Measurements from ENCODE around the gene CRYBG1.

The CRYBG1 gene

DNA sequence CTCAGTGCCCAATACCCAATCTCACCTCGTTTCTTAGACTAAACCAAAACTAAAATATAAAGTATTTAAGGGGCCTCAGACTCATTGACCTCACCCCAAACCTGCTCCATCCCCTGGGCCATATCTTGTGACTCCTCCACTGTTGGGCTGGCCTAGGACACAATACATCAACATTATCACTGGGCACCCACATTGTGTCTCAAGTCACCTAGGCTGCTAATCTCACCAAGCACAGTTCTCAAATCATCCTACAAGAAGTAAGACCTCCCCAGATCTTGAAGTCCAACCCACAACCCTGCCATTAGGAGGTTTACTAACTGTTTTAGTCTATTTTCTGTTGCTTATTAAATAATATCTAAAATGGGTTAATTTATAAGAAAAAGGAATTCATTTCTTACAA, 96.2 kb downstream of the CRYBG1 start:
- DNase-seq (ENCODE audit: extremely low read depth in 1 of 2, low read depth in 1 of 2), result no peak

DNA sequence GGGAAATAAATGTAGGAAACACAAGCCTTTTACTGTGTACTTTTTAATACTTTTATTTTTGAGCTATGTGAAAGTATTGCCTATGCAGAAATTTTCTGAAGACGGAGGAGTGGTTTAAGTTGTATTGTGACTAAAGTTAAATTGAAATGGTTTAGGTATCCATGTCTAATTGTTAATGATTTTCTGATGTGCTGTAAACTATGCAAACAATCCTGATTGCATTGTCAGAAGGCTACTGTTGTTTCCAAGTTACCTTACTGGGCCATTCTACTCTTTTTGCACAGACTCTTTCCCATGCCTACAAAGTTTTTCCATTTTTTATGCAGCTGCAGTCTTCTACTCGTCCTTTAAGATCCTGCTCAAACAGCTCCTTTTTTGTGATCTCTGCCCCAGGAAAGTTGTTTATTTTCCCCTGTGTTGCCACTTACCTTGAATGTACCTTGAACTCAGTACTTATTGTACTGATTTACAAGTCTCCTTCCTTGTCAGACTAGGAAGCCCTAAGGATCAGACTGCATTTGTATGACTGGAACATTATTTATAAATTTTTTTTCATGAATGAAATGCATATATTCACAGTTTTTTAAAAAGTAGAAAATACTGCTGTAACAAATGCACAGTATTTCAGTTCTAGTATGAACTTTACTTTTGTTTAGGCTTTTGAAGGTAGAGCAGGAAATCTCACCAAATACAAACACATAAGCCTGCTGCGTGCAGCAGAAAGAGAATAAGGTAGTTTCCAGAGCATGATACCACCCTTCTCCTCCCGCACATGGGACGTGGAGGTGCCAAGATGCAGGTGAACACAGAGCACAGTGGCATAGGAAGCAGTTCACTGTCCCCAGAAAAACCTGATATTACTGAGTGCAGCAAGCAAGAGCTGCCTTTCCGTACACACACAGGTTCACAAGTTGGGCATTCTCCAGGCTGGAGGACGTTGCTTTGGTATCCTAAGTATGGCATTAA, 97.8 kb downstream of the CRYBG1 start:
- no peak for DNase-seq (ENCODE audit: extremely low read depth in 1 of 2, low read depth in 1 of 2)

GRCh38 chr6:106460481-106460880, 100.0 kb downstream of the CRYBG1 start:
- DNase-seq (ENCODE audit: extremely low read depth in 1 of 2, low read depth in 1 of 2), result no peak

DNA sequence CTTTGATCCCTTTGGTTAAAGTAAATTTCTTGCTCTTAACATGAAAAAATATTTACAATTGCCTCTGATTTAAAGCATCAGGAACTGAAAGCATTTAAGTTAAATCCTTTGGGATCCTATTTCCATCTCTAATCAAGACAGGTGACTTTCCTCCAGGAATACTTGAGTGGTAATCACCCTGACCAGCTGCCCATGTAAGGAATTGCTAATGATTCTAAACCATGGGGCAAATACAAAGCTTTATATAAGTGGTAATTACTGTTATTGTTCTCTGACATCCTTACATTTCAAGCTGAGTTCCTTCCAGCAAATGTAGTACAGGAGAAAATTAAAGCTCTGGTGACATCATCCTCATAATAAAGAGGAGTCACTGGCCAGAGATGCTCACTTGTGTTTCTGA, 100.6 kb downstream of the CRYBG1 start:
- DNase-seq (ENCODE audit: extremely low read depth in 1 of 2, low read depth in 1 of 2), result no peak

- DNase-seq (ENCODE audit: extremely low read depth in 1 of 2, low read depth in 1 of 2), result no peak
These were observed 102.5 kb downstream of the CRYBG1 start for GRCh38 chr6:106462923-106463557.

DNA sequence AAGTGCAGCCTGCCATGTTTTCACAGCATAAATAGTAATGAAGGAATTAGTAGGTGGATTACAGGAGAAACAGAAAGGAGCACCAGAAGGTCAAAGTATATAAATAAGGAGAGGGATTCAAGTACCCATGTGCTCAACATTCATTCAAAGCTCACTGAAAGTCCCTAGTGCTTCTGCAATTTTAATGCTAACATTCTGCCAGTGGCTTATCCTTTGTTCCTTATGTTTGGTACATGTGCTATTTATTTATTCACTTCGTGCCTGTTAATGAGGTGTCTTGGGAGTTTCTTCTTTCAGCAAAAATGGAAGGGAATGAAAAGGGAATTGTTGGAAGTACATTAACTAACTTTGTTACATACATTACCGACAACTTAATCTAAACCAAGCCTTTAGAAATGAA, 105.7 kb downstream of the CRYBG1 start:
- no peak for DNase-seq (ENCODE audit: extremely low read depth in 1 of 2, low read depth in 1 of 2)

DNA sequence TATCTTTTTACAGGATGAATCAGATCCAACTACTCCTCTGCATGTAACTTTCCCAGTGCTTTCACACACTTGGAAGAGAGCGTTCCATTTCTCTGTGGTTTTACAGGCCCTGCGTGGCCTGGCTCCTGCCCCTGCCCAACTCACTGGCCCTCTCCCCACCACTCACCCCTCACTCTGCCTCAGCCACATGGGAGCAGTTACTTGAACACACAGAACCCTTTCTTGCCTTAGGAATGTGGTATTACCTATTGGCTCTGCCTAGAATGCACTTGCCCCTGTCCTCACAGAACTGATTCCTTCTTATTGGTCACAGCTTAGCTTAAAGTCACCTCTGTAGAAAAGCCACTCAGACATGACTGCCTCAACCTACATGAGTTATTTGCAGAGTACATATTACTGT, 108.4 kb downstream of the CRYBG1 start:
- DNase-seq (ENCODE audit: extremely low read depth in 1 of 2, low read depth in 1 of 2), result no peak

GRCh38 chr6:106469882-106470281, 109.4 kb downstream of the CRYBG1 start:
- DNase-seq (ENCODE audit: extremely low read depth in 1 of 2, low read depth in 1 of 2), result no peak

DNA sequence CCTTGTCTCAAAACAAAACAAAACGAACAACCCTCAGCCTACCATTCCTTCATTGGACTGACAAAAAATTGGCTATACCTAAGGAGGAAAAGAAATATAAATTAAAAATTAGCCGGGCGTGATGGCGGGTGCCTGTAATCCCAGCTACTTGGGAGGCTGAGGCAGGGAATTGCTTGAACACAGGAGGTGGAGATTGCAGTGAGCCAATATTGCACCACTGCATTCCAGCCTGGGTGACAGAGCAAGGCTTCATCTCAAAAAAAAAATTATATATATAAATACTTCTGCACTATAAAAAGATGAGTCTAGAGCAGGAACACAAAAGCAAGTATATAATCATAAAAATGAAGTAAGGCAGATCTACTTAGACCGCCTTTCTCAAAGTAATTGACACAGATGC, 109.8 kb downstream of the CRYBG1 start:
- DNase-seq (ENCODE audit: extremely low read depth in 1 of 2, low read depth in 1 of 2), result no peak

DNA sequence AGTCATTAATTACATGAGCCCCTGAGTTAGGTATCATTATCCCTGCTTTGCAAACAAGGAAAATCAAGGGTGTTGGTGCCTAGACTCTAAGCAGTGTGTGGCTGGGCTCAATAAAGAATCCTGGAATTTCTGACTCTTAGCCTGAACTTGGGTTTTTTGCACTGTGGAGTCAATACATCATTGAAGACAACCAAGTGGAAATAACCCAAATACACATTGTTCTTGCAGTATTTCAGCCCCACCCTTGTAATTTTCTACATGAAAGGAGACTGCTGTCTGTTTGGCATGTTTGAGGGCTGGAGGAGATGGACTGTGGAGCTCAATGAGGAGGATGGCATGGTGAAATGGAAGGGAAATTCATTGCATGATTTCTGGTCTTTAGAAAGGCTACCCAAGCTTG, 110.3 kb downstream of the CRYBG1 start:
- no peak for DNase-seq (ENCODE audit: extremely low read depth in 1 of 2, low read depth in 1 of 2)

GRCh38 chr6:106473812-106474211, 113.3 kb downstream of the CRYBG1 start:
- no peak for DNase-seq (ENCODE audit: extremely low read depth in 1 of 2, low read depth in 1 of 2)

- no peak for DNase-seq (ENCODE audit: extremely low read depth in 1 of 2, low read depth in 1 of 2)
These were observed 113.9 kb downstream of the CRYBG1 start for GRCh38 chr6:106474466-106474865.

DNA sequence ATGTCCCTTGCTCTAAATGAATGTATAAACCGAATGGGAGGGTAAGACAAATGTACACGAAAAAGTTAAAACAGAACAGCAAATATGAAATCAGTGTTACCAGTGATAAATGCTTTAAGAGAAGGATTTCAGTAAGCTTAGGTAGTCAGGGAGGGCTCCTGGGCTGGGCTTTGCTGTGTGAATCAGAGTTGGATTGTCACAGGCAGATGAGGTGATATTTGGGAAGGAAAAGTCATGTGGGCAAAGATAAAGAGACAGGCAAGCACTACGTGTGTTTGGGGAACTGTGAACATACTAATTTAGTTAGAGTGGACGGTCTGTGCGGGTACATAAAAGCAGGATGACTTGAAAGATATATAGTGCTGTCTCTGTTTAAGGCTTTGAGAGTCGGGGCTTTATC, 114.8 kb downstream of the CRYBG1 start:
- no peak for DNase-seq (ENCODE audit: extremely low read depth in 1 of 2, low read depth in 1 of 2)

DNA sequence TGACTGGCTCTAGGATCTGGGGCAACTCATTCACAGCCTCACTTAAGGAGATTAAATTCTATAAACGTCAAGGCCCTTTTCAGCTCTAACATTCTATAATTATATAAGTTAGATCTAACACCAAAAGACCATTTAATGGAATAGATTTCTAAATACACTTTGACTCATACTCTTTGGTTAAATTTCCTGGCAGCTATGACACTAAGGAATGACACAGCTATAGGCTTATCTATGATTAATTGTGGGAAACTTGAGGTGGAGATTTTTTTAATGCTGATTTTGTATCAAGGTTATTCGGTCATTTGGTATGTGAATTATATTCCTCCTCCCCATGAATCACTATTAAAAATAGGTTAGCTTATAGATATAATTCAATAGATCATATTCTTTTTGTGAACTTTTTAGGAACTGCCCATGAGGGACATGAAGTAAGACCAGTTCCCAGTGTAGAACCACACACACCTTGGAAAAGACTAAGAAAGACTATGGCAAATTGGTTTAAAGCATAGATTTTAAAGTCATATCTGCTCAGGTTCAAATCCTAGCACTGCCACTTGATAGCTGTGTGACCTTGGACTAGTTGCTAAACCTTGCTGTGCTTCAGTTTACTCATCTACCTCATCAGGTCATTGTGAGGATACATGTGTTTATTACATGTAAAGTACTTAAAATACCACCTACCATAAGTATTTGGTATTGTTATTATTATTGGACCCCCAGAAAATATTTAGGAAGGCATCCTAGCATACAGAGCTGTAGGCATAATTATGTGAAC, 116.0 kb downstream of the CRYBG1 start:
- DNase-seq (ENCODE audit: extremely low read depth in 1 of 2, low read depth in 1 of 2), result no peak

GRCh38 chr6:106477146-106477545, 116.6 kb downstream of the CRYBG1 start:
- DNase-seq (ENCODE audit: extremely low read depth in 1 of 2, low read depth in 1 of 2), result no peak

GRCh38 chr6:106477790-106478189, 117.3 kb downstream of the CRYBG1 start:
- DNase-seq (ENCODE audit: extremely low read depth in 1 of 2, low read depth in 1 of 2), result no peak

- no peak for DNase-seq (ENCODE audit: extremely low read depth in 1 of 2, low read depth in 1 of 2)
These were observed 125.7 kb downstream of the CRYBG1 start for GRCh38 chr6:106486236-106486635.

GRCh38 chr6:106488494-106489370, 128.2 kb downstream of the CRYBG1 start:
- no peak for DNase-seq (ENCODE audit: extremely low read depth in 1 of 2, low read depth in 1 of 2)

GRCh38 chr6:106490030-106490429, 129.5 kb downstream of the CRYBG1 start:
- DNase-seq (ENCODE audit: extremely low read depth in 1 of 2, low read depth in 1 of 2), result no peak

- DNase-seq (ENCODE audit: extremely low read depth in 1 of 2, low read depth in 1 of 2), result no peak
These were observed 129.9 kb downstream of the CRYBG1 start for GRCh38 chr6:106490436-106490835.

GRCh38 chr6:106490974-106491373, 130.5 kb downstream of the CRYBG1 start:
- no peak for DNase-seq (ENCODE audit: extremely low read depth in 1 of 2, low read depth in 1 of 2)

Data from stimulated activated CD8-positive, alpha-beta memory T cell treated with anti-CD3 and anti-CD28 coated beads, Interleukin-7, amount 100 ng/mL, for 48 hours (primary cell).